ENCODE data around the gene INTS13. TPM values are rescaled to one million over a fixed set of nuclear protein-coding genes. Genes with fewer than 3 reads are reported as not detected.

Gene INTS13, protein sequence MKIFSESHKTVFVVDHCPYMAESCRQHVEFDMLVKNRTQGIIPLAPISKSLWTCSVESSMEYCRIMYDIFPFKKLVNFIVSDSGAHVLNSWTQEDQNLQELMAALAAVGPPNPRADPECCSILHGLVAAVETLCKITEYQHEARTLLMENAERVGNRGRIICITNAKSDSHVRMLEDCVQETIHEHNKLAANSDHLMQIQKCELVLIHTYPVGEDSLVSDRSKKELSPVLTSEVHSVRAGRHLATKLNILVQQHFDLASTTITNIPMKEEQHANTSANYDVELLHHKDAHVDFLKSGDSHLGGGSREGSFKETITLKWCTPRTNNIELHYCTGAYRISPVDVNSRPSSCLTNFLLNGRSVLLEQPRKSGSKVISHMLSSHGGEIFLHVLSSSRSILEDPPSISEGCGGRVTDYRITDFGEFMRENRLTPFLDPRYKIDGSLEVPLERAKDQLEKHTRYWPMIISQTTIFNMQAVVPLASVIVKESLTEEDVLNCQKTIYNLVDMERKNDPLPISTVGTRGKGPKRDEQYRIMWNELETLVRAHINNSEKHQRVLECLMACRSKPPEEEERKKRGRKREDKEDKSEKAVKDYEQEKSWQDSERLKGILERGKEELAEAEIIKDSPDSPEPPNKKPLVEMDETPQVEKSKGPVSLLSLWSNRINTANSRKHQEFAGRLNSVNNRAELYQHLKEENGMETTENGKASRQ
- total RNA-seq (2014; rRNA removed; shearing (Covaris generic); ENCODE audit: low replicate concordance): 56.7 and 76.3 TPM in 2 replicates

DNA sequence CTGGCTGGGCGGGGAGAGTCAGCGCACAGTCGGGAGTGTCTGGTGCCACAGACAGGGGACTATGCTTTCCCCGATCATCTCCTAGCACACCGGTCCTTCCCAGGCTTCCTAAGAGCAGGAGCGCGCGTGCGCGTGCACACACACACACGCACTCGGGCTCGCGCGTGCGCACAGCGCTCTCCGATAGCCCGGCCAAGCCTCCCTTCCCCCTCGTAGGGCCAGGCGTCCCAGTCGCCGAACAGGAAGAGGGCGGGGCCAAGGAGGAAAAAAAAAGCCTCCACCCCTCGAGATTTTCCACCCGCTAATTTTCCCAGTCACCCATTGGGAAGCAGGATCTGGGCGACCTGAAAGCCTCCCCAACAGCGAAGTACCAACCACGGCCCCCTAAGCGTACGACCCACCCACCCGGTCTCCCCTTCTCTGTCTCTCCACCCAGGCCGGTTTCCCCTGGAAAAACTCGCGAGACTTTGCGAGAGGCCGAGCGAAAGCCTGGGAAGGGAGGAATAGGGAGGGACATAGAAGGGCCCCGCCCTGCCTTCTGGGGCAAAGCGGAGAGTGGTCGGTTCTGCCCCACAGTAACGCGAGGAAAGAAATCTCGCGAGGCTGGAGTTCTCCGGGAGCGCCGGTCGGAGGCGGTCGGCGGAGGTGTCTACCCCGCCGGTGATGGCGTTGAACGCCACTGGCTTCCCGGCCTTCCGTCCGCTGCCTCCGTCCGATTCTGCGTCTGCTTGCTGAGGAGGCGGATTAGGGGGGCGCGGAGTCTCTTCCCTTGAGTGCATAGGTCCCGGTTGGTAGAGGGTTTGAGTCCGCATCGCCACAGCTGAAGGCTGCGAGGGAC is at the start of gene INTS13, which contains the start of gene FGFR1OP2:
TSS of gene INTS13 (minus strand) at position 119 of the 838 bp plus-strand sequence. CDS start 1,178 bp downstream, outside the sequence.
TSS of gene FGFR1OP2 (plus strand) at position 608 of the 838 bp plus-strand sequence. CDS start 15,689 bp downstream, outside the sequence.
- H3K4me1 ChIP-seq (ENCODE audit: low read length): peaks cover 57% of the 10 kb centered on the region
- H4K20me1 ChIP-seq (ENCODE audit: insufficient read depth, low read depth, low read length): peaks cover 17% of the 10 kb centered on the region; the same call in 1 of the 2 replicates
- H3K9me3 ChIP-seq (ENCODE audit: low read length): no peaks in the 10 kb centered on the region

GRCh38 chr12:26982866-26983265 is 45.1 kb upstream of the INTS13 start:
- no peak overlapping the region for H3K9ac ChIP-seq (ENCODE audit: low read length)
- H3K4me3 ChIP-seq (ENCODE audit: low read length): no peak overlapping the region
- no peaks in the 10 kb centered on the region for H4K20me1 ChIP-seq (ENCODE audit: insufficient read depth, low read depth, low read length)
- H3K9me2 ChIP-seq (replicated peaks; ENCODE audit: insufficient read depth, low read length): 0 out of 2 replicates have a peak, but pooled peaks cover 6% of the 10 kb centered on the region
- peaks cover 14% of the 10 kb centered on the region; the same call in 1 of the 2 replicates for H3K79me2 ChIP-seq (ENCODE audit: low read length)
- H2AFZ ChIP-seq (ENCODE audit: low read length): no peak overlapping the region
- H3K4me2 ChIP-seq (ENCODE audit: low read depth, low read length, poor library complexity, severe bottlenecking): no peak overlapping the region
- no peaks in the 10 kb centered on the region for H3K9me3 ChIP-seq (ENCODE audit: low read length)
- H3K27ac ChIP-seq (ENCODE audit: low read length): no peak overlapping the region
- peaks cover 7% of the 10 kb centered on the region; the same call in 1 of the 2 replicates for H3K36me3 ChIP-seq (ENCODE audit: insufficient read depth, low read length)
- DNase-seq: no peak
- no peaks in the 10 kb centered on the region for H3K4me1 ChIP-seq (ENCODE audit: low read length)
- H3K27me3 ChIP-seq (ENCODE audit: low read length): no peaks in the 10 kb centered on the region

More for the DNA sequence above, at the start of gene INTS13, which contains the start of gene FGFR1OP2:
- H3K36me3 ChIP-seq (ENCODE audit: insufficient read depth, low read length): peaks cover 15% of the 10 kb centered on the region; the same call in 1 of the 2 replicates
- peak within 1 kb of the TSS; percentile 85 for H3K4me3 ChIP-seq (ENCODE audit: low read length)
- H3K9ac ChIP-seq (ENCODE audit: low read length): peak within 1 kb of the TSS; percentile 93
- peak within 1 kb of the TSS; percentile 60; the same call in 1 of the 2 replicates for H2AFZ ChIP-seq (ENCODE audit: low read length)
- DNase-seq: peak; percentile 99
- H3K9me2 ChIP-seq (replicated peaks; ENCODE audit: insufficient read depth, low read length): no peaks in the 10 kb centered on the region
- no peaks in the 10 kb centered on the region for H3K27me3 ChIP-seq (ENCODE audit: low read length)
- H3K79me2 ChIP-seq (ENCODE audit: low read length): peaks cover 96% of the 10 kb centered on the region
- H3K27ac ChIP-seq (ENCODE audit: low read length): peak within 1 kb of the TSS; percentile 75
- H3K4me2 ChIP-seq (ENCODE audit: low read depth, low read length, poor library complexity, severe bottlenecking): peak within 1 kb of the TSS; percentile 96

DNA sequence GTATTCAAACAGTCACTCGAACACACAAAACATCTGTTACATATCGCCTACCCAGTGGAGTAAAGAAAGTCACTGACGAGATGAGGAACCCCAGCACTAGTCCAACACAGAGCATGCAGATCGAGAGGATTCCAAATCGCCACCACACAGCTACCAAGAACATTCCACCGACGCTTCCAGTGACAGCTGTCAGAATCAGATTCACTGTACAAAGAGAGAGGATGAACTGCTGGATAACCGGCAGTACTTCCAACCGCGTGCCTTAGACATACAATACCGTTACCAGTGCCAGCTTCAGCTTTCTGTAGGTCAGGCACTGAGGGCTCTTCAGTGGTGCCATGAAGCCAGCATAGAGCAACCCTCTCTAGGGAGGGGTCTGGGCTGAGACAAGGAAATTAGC is 42.0 kb upstream of the INTS13 start:
- Histone ChIP-seq H2AFZ (ENCODE audit: low read length) (no peak overlapping the region), H3K27ac (ENCODE audit: low read length) (no peak overlapping the region), H3K9me3 (ENCODE audit: low read length) (no peaks in the 10 kb centered on the region), H3K36me3 (ENCODE audit: insufficient read depth, low read length) (peaks cover 13% of the 10 kb centered on the region; the same call in 1 of the 2 replicates), H3K4me1 (ENCODE audit: low read length) (no peaks in the 10 kb centered on the region), H3K4me3 (ENCODE audit: low read length) (no peak overlapping the region), H3K4me2 (ENCODE audit: low read depth, low read length, poor library complexity, severe bottlenecking) (no peak overlapping the region), H3K27me3 (ENCODE audit: low read length) (no peaks in the 10 kb centered on the region), H3K9ac (ENCODE audit: low read length) (no peak overlapping the region), H4K20me1 (ENCODE audit: insufficient read depth, low read depth, low read length) (no peaks in the 10 kb centered on the region), H3K79me2 (ENCODE audit: low read length) (0 out of 2 replicates have a peak, but pooled peaks cover 4% of the 10 kb centered on the region), H3K9me2 (replicated peaks; ENCODE audit: insufficient read depth, low read length) (no peaks in the 10 kb centered on the region)
- DNase-seq: no peak

GRCh38 chr12:26978801-26979200 is 41.0 kb upstream of the INTS13 start:
- Histone ChIP-seq H3K4me2 (ENCODE audit: low read depth, low read length, poor library complexity, severe bottlenecking) (no peak overlapping the region), H3K27ac (ENCODE audit: low read length) (no peak overlapping the region), H3K4me3 (ENCODE audit: low read length) (no peak overlapping the region), H4K20me1 (ENCODE audit: insufficient read depth, low read depth, low read length) (no peaks in the 10 kb centered on the region), H3K9ac (ENCODE audit: low read length) (no peak overlapping the region), H3K36me3 (ENCODE audit: insufficient read depth, low read length) (peaks cover 19% of the 10 kb centered on the region; the same call in 1 of the 2 replicates), H3K4me1 (ENCODE audit: low read length) (no peaks in the 10 kb centered on the region), H3K9me3 (ENCODE audit: low read length) (no peaks in the 10 kb centered on the region), H2AFZ (ENCODE audit: low read length) (no peak overlapping the region), H3K9me2 (replicated peaks; ENCODE audit: insufficient read depth, low read length) (no peaks in the 10 kb centered on the region), H3K79me2 (ENCODE audit: low read length) (0 out of 2 replicates have a peak, but pooled peaks cover 4% of the 10 kb centered on the region), H3K27me3 (ENCODE audit: low read length) (no peaks in the 10 kb centered on the region)
- DNase-seq: no peak

- no peak overlapping the region for H3K4me3 ChIP-seq (ENCODE audit: low read length)
- H2AFZ ChIP-seq (ENCODE audit: low read length): no peak overlapping the region
- H3K36me3 ChIP-seq (ENCODE audit: insufficient read depth, low read length): peaks cover 21% of the 10 kb centered on the region; the same call in 1 of the 2 replicates
Observed at GRCh38 chr12:26976687-26977086, 38.9 kb upstream of the INTS13 start.

GRCh38 chr12:26971963-26972362 is 34.2 kb upstream of the INTS13 start:
- Histone ChIP-seq H4K20me1 (ENCODE audit: insufficient read depth, low read depth, low read length) (no peaks in the 10 kb centered on the region), H3K4me3 (ENCODE audit: low read length) (no peak overlapping the region), H3K4me1 (ENCODE audit: low read length) (peaks cover 11% of the 10 kb centered on the region), H2AFZ (ENCODE audit: low read length) (no peak overlapping the region), H3K27ac (ENCODE audit: low read length) (peak overlapping the region; percentile 16), H3K9me3 (ENCODE audit: low read length) (no peaks in the 10 kb centered on the region), H3K9ac (ENCODE audit: low read length) (no peak overlapping the region), H3K36me3 (ENCODE audit: insufficient read depth, low read length) (peaks cover 30% of the 10 kb centered on the region; the same call in 1 of the 2 replicates), H3K4me2 (ENCODE audit: low read depth, low read length, poor library complexity, severe bottlenecking) (no peak overlapping the region), H3K79me2 (ENCODE audit: low read length) (no peaks in the 10 kb centered on the region), H3K9me2 (replicated peaks; ENCODE audit: insufficient read depth, low read length) (no peaks in the 10 kb centered on the region), H3K27me3 (ENCODE audit: low read length) (no peaks in the 10 kb centered on the region)
- no peak for DNase-seq

More at GRCh38 chr12:26976687-26977086, 38.9 kb upstream of the INTS13 start:
- H3K79me2 ChIP-seq (ENCODE audit: low read length): 0 out of 2 replicates have a peak, but pooled peaks cover 4% of the 10 kb centered on the region
- H3K9me2 ChIP-seq (replicated peaks; ENCODE audit: insufficient read depth, low read length): no peaks in the 10 kb centered on the region
- no peak overlapping the region for H3K4me2 ChIP-seq (ENCODE audit: low read depth, low read length, poor library complexity, severe bottlenecking)
- H3K9ac ChIP-seq (ENCODE audit: low read length): no peak overlapping the region
- H3K9me3 ChIP-seq (ENCODE audit: low read length): no peaks in the 10 kb centered on the region
- DNase-seq: no peak
- H3K4me1 ChIP-seq (ENCODE audit: low read length): peaks cover 4% of the 10 kb centered on the region; the same call in 1 of the 2 replicates
- no peaks in the 10 kb centered on the region for H4K20me1 ChIP-seq (ENCODE audit: insufficient read depth, low read depth, low read length)
- H3K27me3 ChIP-seq (ENCODE audit: low read length): no peaks in the 10 kb centered on the region
- no peak overlapping the region for H3K27ac ChIP-seq (ENCODE audit: low read length)

DNA sequence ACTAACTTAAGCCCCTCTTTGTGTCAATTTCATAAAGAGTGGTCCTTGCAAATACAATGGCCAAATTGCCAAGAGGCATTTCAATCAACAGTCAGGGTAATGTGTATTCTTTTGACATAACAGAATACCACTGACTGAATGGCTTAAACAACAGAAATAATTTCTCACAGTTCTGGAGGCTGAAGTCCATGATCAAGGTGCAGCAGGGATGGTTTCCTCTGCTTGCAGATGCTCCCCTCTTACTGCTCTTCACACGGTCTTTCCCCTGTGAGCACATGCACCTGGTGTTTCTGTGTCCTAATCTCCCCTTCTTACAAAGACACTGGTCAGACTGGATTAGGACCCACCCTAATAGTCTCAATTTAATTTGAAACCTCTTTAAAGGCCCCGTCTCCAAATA is 32.4 kb upstream of the INTS13 start:
- H3K27me3 ChIP-seq (ENCODE audit: low read length): no peaks in the 10 kb centered on the region
- H3K9me2 ChIP-seq (replicated peaks; ENCODE audit: insufficient read depth, low read length): no peaks in the 10 kb centered on the region
- no peak for DNase-seq
- no peaks in the 10 kb centered on the region for H3K79me2 ChIP-seq (ENCODE audit: low read length)
- peaks cover 32% of the 10 kb centered on the region for H3K36me3 ChIP-seq (ENCODE audit: insufficient read depth, low read length)
- no peaks in the 10 kb centered on the region for H4K20me1 ChIP-seq (ENCODE audit: insufficient read depth, low read depth, low read length)
- H3K9me3 ChIP-seq (ENCODE audit: low read length): no peaks in the 10 kb centered on the region
- H3K4me3 ChIP-seq (ENCODE audit: low read length): no peak overlapping the region
- no peak overlapping the region for H2AFZ ChIP-seq (ENCODE audit: low read length)
- no peak overlapping the region for H3K27ac ChIP-seq (ENCODE audit: low read length)
- H3K4me1 ChIP-seq (ENCODE audit: low read length): peaks cover 11% of the 10 kb centered on the region
- no peak overlapping the region for H3K4me2 ChIP-seq (ENCODE audit: low read depth, low read length, poor library complexity, severe bottlenecking)
- H3K9ac ChIP-seq (ENCODE audit: low read length): no peak overlapping the region

All from Karpas-422 (cell line).